Choroid plexus epithelial cell (primary cell): Measurements from ENCODE around the gene COX6A1.

ENCODE experiments used
- DNase-seq: peaks from one replicate; pipeline ENCODE4 v3.0.0-alpha.2; 2010; ENCODE audit warnings: low read depth
- H3K4me3 ChIP-seq: 2 replicates; pipeline ENCODE4 v1.5.1; 2011; ENCODE audit warnings: low read depth, mild to moderate bottlenecking, control low read depth, low read length, moderate library complexity
- TF ChIP-seq, protein P1 (sequence below): conservative IDR thresholded peaks from 2 replicates; pipeline ENCODE4 v1.5.1; 2011; ENCODE audit warnings: low read depth, mild to moderate bottlenecking, control low read depth, inconsistent platforms, low read length, moderate library complexity

The COX6A1 gene

DNA sequence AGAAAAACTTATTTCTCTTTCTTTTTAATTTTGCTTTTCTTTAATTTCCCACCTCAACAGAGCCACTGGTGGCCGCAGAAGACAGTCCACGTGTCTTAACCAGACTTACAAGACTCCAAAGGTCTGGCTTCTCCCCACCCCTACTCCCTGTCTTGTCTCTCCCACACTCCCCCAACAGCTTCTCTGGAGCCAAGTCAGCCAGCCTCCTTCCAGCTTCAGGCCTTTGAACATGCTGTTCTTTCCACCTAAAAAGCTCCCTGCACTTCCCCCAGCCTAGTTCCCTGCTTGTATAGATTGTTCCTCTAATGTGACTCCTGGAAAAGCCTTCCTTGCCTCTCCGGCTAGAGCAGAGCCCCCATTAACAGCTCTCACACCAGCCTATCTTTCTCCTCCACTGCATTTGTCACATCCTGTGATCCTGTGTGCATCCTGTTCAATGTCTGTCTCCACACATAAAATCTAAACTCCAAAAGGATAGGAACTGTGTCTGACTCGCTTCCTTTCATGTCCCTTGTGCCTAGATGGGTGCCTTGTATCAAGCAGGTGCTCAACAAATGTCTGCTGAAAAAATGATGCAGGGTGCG is 50.2 kb downstream of the COX6A1 start:
- TF ChIP-seq, protein P1, sequence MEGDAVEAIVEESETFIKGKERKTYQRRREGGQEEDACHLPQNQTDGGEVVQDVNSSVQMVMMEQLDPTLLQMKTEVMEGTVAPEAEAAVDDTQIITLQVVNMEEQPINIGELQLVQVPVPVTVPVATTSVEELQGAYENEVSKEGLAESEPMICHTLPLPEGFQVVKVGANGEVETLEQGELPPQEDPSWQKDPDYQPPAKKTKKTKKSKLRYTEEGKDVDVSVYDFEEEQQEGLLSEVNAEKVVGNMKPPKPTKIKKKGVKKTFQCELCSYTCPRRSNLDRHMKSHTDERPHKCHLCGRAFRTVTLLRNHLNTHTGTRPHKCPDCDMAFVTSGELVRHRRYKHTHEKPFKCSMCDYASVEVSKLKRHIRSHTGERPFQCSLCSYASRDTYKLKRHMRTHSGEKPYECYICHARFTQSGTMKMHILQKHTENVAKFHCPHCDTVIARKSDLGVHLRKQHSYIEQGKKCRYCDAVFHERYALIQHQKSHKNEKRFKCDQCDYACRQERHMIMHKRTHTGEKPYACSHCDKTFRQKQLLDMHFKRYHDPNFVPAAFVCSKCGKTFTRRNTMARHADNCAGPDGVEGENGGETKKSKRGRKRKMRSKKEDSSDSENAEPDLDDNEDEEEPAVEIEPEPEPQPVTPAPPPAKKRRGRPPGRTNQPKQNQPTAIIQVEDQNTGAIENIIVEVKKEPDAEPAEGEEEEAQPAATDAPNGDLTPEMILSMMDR: no peak
- H3K4me3 ChIP-seq: no peak overlapping the region
- no peak for DNase-seq

DNA sequence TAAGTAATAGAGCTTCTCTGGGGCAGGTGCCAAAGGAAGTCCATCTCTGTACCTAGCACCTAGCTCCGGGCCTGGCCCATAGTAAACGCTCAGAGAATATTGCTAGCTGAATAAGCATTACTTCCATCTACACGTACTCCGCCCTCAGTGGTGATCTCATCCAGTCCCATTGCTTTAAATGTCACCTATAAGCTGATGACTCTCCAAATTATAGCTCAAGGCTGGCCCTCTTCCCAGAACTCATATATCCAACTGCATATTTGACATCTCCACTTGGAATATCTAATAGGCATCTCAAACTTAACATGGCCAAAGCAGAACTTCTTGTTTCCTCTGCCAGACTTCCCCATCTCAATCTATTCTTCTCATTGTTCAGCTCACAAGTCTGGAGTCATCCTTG is 51.1 kb downstream of the COX6A1 start:
- no peak for DNase-seq
- H3K4me3 ChIP-seq: no peak overlapping the region
- TF ChIP-seq, protein P1: no peak

DNA sequence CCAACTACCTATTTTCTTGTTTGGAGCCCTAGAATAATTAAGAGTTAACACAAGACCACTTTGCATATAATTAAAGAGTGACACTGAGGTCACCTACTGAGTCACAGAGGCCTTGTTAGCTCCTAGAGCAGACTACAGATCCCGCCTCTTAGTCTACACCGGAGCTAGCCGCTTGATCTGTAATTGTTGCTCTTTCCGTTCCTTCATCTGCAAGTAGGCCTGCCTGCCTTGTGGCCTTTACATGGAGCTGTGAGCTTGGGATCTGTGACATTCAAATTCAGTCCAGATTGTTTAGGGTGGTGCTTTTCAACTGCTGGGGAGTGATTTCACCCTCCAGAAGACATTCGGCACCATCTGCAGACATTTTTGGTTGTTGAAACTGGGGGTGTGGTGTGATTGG is 52.4 kb downstream of the COX6A1 start:
- H3K4me3 ChIP-seq: no peak overlapping the region
- TF ChIP-seq, protein P1: no peak
- no peak for DNase-seq
